Stimulated activated CD8-positive, alpha-beta memory T cell treated with anti-CD3 and anti-CD28 coated beads, Interleukin-12 subunit alpha, Interleukin-12 subunit beta, amount 100 ng/mL, for 24 hours (primary cell): Measurements from ENCODE around the gene NOL8.

Experiments used
- DNase-seq: peaks from one replicate; pipeline ENCODE4 v3.0.0-alpha.2; 2020; ENCODE audit errors: extremely low read depth

NOL8 gene

DNA sequence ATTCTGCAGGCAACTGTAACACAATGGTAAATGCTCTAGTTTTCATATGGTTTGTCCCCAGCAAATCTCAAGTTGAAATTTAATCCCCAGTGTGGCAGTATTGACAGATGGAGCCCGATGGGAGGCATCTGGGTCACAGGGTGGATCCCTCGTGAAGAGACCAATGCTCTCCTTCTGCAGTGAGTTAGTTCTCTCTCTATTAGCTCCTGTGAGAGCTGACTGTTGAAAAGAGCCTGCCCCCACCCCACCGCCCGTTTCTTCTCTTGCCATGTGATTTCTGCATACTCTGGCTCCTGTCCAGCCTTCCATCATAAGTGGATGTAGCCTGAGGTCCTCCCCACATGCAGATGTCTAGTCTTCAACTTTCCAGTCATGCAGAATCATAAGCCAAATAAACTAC lies 58.7 kb downstream of the NOL8 start:
- no peak for DNase-seq

DNA sequence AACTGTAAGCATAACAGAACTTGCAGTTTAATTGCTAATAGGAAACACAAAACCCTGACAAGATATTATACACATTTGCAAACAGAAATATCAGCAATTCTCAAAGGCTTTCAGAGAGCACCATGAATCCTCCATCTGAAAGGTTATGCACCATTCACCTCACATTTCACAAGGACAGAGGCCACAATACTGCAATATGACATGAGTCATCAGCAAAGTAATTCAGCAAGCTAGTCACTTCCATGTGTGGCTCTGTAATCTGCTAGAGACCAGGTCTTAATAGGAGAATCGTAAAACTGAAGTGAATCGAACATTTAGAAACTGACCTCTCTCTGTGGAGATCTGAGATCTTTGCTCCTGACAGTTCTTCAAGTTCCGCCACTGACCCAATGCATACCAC lies 60.0 kb downstream of the NOL8 start:
- no peak for DNase-seq

- no peak for DNase-seq
Measured at GRCh38 chr9:92263131-92263530, 62.0 kb downstream of the NOL8 start.

DNA sequence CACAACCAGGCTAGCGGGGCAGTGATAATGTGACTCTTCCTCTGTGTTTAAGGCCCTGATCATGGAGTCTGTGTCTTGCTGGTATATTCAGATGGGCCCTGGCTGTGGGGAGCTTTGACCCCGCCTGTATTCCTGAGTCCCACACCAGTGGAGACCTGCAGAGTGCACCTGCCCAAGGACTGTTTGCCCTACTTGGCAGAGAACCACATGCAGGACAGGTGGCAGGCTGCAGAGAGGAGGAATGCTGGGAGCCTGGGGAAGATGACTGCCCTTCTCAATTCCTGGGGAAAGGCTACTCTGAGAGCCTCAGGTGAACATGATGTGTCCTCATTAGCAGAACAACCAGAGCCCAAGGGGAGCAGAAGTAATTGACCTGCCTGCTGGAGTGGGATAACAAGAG lies 67.8 kb downstream of the NOL8 start:
- DNase-seq, result no peak

DNA sequence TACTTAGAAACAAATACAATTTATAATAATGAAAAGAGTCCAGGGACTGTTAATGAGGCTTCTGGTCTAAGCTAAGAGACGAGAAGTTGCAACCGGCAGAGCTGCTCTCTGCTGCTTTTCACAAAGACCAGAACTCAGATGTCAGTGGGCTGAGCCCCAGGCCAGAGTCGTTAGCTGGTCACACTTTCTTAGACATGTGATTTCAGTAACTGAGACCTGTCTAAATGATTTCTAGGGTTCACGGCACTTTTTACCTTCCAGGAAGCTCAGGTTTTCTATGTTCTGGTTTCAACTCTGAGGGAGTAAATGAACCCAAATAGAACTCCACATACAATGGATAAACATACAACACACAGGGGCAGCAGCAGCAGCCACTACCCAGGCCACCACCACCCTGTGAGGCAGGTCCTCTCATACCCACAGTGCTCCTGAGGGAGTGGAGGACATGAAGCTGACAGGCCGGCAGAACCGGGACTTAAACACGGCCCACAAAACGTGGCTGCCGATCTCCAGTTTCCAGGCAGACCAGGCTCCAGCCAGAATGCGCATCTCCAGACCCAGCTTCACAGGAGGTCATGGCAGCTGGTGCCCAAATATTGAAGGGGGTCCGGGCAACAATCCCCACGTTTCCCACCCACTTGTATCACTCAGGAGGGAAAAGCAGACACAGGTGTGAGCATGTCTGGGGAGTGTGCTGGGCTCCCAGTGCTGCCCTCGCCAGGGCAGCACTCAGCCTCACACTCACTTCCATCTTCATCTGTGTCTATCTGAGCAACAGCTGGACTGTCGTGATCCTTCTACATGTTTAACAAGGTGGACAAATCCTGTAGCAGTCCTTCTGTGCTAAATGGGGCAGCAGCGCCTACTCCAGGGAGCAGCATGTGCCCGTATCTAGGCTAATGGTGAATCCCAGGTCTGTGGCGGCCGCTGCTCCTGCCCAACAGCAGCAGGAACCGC lies 70.5 kb downstream of the NOL8 start:
- no peak for DNase-seq

GRCh38 chr9:92253656-92254055 lies 71.5 kb downstream of the NOL8 start:
- DNase-seq, result no peak

DNA sequence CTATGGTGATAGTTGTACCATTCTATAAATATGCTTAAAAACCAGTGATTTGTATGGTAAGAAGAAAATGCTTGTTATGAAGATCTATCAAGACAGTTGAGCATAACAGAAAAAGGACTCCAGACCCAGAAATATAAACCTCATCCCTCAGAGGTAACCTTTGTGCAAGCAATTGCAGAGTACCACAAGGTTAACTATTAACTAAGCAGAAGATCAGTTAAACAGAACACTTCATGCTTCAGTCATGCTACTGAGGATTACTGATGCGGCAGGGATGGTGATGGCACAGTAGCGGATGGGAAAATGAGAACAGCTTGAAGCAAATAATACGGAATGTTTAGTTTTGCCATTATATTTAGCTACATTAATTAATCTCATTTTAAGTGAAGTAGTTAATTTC lies 77.2 kb downstream of the NOL8 start:
- no peak for DNase-seq
